KG1 (cell line): ENCODE data around the gene GLI2.

Experiments used
- DNase-seq: peaks from one replicate; lab custom pipeline; 2025; lab: John Stamatoyannopoulos, UW

GLI2 gene

GRCh38 chr2:120738786-120739437 is 3.2 kb downstream of the GLI2 start:
- DNase-seq = no peak

- DNase-seq = no peak
Measured at GRCh38 chr2:120739438-120740090, 3.9 kb downstream of the GLI2 start.

GRCh38 chr2:120740375-120740764 is 4.7 kb downstream of the GLI2 start:
- no peak for DNase-seq

GRCh38 chr2:120740765-120741524 is 5.3 kb downstream of the GLI2 start:
- DNase-seq = no peak

GRCh38 chr2:120741571-120742561 is 6.2 kb downstream of the GLI2 start:
- DNase-seq = no peak

GRCh38 chr2:120743657-120744056 is 8.0 kb downstream of the GLI2 start:
- no peak for DNase-seq

- DNase-seq = no peak
Measured at GRCh38 chr2:120744817-120745216, 9.1 kb downstream of the GLI2 start.

- DNase-seq = no peak
Measured at GRCh38 chr2:120745420-120746111, 9.9 kb downstream of the GLI2 start.

- DNase-seq = no peak
Measured at GRCh38 chr2:120746144-120746543, 10.5 kb downstream of the GLI2 start.

GRCh38 chr2:120747281-120747680 is 11.6 kb downstream of the GLI2 start:
- no peak for DNase-seq

- DNase-seq = no peak
Measured at GRCh38 chr2:120747706-120748105, 12.0 kb downstream of the GLI2 start.

- no peak for DNase-seq
Measured at GRCh38 chr2:120748310-120748709, 12.6 kb downstream of the GLI2 start.

GRCh38 chr2:120748741-120749140 is 13.1 kb downstream of the GLI2 start:
- DNase-seq = no peak

- no peak for DNase-seq
Measured at GRCh38 chr2:120749506-120750431, 14.1 kb downstream of the GLI2 start.

GRCh38 chr2:120750488-120751210 is 15.0 kb downstream of the GLI2 start:
- no peak for DNase-seq

GRCh38 chr2:120751553-120751952 is 15.9 kb downstream of the GLI2 start:
- DNase-seq = no peak

- DNase-seq = no peak
Measured at GRCh38 chr2:120754067-120754960, 18.6 kb downstream of the GLI2 start.
